A673 (cell line): ENCODE measurements around the gene CACNA2D3. TPM values are rescaled to one million over a fixed set of nuclear protein-coding genes. Genes with fewer than 3 reads are reported as not detected.

Experiments
- BruUV-seq: library from RNA; stranded (reverse); fragments of 400-500 nt; replicated peaks from 2 replicates; lab custom pipeline; 2021; lab: Mats Ljungman, UMichigan
- CTCF ChIA-PET: fragments of 300-600 bp; sonication (Branson Sonifier 250); formaldehyde crosslinking; loops from one replicate; lab custom pipeline; 2022; ENCODE audit warnings: antibody characterized with exemption; lab: Charles Lee
- POLR2A ChIA-PET: fragments of 300-600 bp; sonication (Branson Sonifier 250); formaldehyde crosslinking; loops from one replicate; lab custom pipeline; 2022; ENCODE audit warnings: antibody characterized with exemption; ENCODE audit not compliant: low non-redundant PET; lab: Charles Lee
- DNase-seq: peaks from one replicate; pipeline ENCODE4 v3.0.0-alpha.2; 2015; ENCODE audit warnings: low spot score
- H3K27ac ChIP-seq: fragments of 200-600 bp; sonication (generic); 2 replicates; pipeline ENCODE4 v1.5.1; 2016; ENCODE audit warnings: mixed run types, low read depth, mild to moderate bottlenecking, mixed read lengths, antibody characterized with exemption, low read length; ENCODE audit not compliant: poor library complexity, severe bottlenecking
- H3K27me3 ChIP-seq: fragments of 200-600 bp; sonication (generic); replicated peaks from 2 replicates; pipeline ENCODE4 v1.6.1; 2017; ENCODE audit warnings: mixed run types, low read depth, mild to moderate bottlenecking, mixed read lengths, antibody characterized with exemption, low read length; ENCODE audit not compliant: insufficient read depth, poor library complexity
- H3K36me3 ChIP-seq: fragments of 200-600 bp; sonication (generic); 2 replicates; pipeline ENCODE4 v1.6.1; 2016; ENCODE audit warnings: mixed run types, mild to moderate bottlenecking, mixed read lengths, antibody characterized with exemption, low read length; ENCODE audit not compliant: insufficient read depth, poor library complexity, severe bottlenecking
- H3K4me1 ChIP-seq: fragments of 200-600 bp; sonication (generic); 2 replicates; pipeline ENCODE4 v1.6.1; 2017; ENCODE audit warnings: mixed run types, mild to moderate bottlenecking, mixed read lengths, antibody characterized with exemption, low read length; ENCODE audit not compliant: insufficient read depth, poor library complexity, severe bottlenecking
- H3K4me3 ChIP-seq: fragments of 200-600 bp; sonication (generic); 2 replicates; pipeline ENCODE4 v1.5.1; 2016; ENCODE audit warnings: low read depth, mixed run types, mild to moderate bottlenecking, mixed read lengths, low read length; ENCODE audit not compliant: poor library complexity, severe bottlenecking
- H3K9me3 ChIP-seq: fragments of 200-600 bp; sonication (generic); 2 replicates; pipeline ENCODE4 v1.6.1; 2016; ENCODE audit warnings: mixed run types, low read depth, mild to moderate bottlenecking, mixed read lengths, antibody characterized with exemption, low read length; ENCODE audit not compliant: poor library complexity, severe bottlenecking
- CTCF ChIP-seq: fragments of 300-800, 200-600 bp; sonication (generic); conservative IDR thresholded peaks from 2 replicates; pipeline ENCODE4 v1.5.1; 2017; ENCODE audit warnings: low read depth, mild to moderate bottlenecking, antibody characterized with exemption, low read length, moderate library complexity, mixed read lengths
- EZH2 ChIP-seq: fragments of 200-600 bp; sonication (generic); IDR thresholded peaks from 2 replicates; pipeline ENCODE4 v1.6.1; 2017; ENCODE audit warnings: borderline replicate concordance, low read depth, mild to moderate bottlenecking, mixed read lengths, antibody characterized with exemption, low read length; ENCODE audit not compliant: poor library complexity, severe bottlenecking
- intact Hi-C: fragments of 100-400 bp; cut with micrococcal nuclease; formaldehyde crosslinking; loops from one replicate; pipeline ENCODE4 v1.10.0; 2022; ENCODE audit not compliant: unreplicated experiment
- total RNA-seq: library from RNA; stranded (reverse); gene quantifications from 2 replicates; pipeline ENCODE4 v1.2.3, GENCODE V29; 2021

The CACNA2D3 gene
- total RNA-seq, 1 experiment from 2014 or later = not detected

- TF ChIP-seq CTCF = no peak
- TF ChIP-seq EZH2 = no peak
- intact Hi-C loops = no loop called here
- Histone ChIP-seq H3K9me3 (no peaks in the 10 kb centered on the region), H3K4me3 (no peak overlapping the region), H3K27ac (no peak overlapping the region), H3K36me3 (no peaks in the 10 kb centered on the region), H3K4me1 (no peaks in the 10 kb centered on the region), H3K27me3 (no peaks in the 10 kb centered on the region)
- CTCF ChIA-PET = no interaction called here
- no TSS peak for BruUV-seq
- POLR2A ChIA-PET = no interaction called here
- DNase-seq = no peak
Observed at GRCh38 chr3:54165865-54166264, 43.5 kb downstream of the CACNA2D3 start.

- no TSS peak for BruUV-seq
- H3K4me1 ChIP-seq = no peaks in the 10 kb centered on the region
- no peak overlapping the region for H3K27ac ChIP-seq
- ChIA-PET CTCF (no interaction called here), POLR2A (no interaction called here)
- no peaks in the 10 kb centered on the region for H3K9me3 ChIP-seq
- H3K4me3 ChIP-seq = no peak overlapping the region
- intact Hi-C loops = no loop called here
- no peak for DNase-seq
- no peaks in the 10 kb centered on the region for H3K27me3 ChIP-seq
- H3K36me3 ChIP-seq = no peaks in the 10 kb centered on the region
- TF ChIP-seq CTCF (no peak), EZH2 (no peak)
Observed at GRCh38 chr3:54167999-54168398, 45.6 kb downstream of the CACNA2D3 start.

- H3K4me3 ChIP-seq = no peak overlapping the region
- no peaks in the 10 kb centered on the region for H3K9me3 ChIP-seq
- no peaks in the 10 kb centered on the region for H3K36me3 ChIP-seq
- TF ChIP-seq CTCF (no peak), EZH2 (no peak)
- ChIA-PET POLR2A (no interaction called here), CTCF (no interaction called here)
- BruUV-seq = no TSS peak
- H3K27ac ChIP-seq = no peak overlapping the region
- no peaks in the 10 kb centered on the region for H3K27me3 ChIP-seq
- intact Hi-C loops = no loop called here
- DNase-seq = no peak
- no peaks in the 10 kb centered on the region for H3K4me1 ChIP-seq
Observed at GRCh38 chr3:54168451-54168850, 46.1 kb downstream of the CACNA2D3 start.
